ENCODE measurements around the gene TPP1. TPM values are rescaled to one million over a fixed set of nuclear protein-coding genes. Genes with fewer than 3 reads are reported as not detected.

TPP1 gene
- total RNA-seq, 1 donor from 2014 or later: 38.7 TPM

DNA sequence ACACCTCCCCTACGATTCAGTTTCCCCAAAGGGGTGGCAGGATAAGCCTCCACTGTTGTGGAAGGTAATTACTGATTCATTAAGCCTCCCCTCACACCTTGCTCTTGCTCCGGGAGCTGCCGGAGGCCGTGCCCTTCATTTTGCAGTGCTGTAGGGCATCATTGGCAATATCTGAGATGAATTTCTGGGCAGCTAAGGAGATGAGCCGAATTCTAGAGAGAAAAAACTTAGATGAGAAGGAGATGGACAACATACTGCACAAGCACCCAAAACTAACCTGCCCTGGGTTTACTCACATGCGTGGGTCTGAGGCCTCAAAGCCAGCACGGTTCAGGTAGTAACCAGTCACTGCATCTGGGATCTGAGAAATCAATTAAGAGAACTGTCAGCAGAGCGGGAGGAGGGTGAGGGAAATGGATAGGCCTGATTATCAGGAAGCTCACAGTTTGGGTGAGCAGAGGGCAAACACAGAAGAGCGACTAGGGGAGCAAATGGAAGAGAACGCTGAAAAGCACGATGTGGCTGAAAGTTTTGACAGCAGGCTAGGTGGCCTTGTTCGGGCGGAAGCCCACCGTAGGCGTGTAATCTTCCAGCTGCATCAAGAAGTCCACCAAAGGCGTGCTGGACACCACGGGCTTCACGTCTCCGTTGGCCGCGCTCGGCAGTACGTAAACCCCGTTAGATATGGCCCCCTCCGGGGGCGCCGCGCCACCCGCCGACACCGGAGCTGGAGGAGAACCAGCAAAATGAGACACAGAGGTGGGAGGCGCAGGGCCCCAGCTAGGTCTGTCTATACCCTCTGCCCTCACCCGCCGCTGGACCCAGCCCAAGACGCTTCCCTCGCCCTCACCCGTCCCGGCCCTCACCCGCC, 7.9 kb downstream of the TPP1 start:
- ATAC-seq: peak; percentile 14

DNA sequence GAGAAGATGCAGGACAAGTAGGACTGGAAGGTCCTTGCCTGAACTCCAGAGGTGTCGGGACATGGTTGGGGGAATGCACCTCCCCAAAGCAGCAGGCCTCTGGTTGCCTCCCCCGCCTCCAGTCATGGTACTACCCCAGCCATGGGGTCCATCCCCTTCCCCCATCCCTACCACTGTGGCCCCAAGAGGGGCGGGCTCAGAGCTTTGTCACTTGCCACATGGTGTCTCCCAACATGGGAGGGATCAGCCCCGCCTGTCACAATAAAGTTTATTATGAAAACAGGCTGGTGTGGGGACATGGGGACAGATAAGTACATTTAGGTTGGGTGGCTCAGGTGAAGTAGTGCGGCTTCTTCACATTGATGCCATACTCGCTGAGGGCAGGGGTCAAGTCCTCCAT, 8.6 kb downstream of the TPP1 start:
- ATAC-seq: no peak

DNA sequence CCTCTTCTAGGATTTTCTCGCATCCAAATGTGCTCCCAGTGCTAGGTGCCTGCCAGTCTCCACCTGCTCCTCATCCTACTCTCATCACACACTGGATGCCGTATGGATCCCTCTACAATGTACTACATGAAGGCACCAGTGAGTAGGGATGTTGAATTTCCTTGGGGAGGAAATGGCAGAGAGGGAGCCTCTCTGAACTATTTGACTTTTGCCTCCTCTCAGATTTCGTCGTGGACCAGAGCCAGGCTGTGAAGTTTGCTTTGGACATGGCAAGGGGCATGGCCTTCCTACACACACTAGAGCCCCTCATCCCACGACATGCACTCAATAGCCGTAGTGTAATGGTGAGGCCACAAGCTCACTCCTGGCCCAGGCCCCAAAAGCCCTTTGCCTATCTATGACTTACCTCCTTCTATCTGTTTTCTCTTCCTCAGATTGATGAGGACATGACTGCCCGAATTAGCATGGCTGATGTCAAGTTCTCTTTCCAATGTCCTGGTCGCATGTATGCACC, 9.7 kb downstream of the TPP1 start:
- ATAC-seq: no peak

DNA sequence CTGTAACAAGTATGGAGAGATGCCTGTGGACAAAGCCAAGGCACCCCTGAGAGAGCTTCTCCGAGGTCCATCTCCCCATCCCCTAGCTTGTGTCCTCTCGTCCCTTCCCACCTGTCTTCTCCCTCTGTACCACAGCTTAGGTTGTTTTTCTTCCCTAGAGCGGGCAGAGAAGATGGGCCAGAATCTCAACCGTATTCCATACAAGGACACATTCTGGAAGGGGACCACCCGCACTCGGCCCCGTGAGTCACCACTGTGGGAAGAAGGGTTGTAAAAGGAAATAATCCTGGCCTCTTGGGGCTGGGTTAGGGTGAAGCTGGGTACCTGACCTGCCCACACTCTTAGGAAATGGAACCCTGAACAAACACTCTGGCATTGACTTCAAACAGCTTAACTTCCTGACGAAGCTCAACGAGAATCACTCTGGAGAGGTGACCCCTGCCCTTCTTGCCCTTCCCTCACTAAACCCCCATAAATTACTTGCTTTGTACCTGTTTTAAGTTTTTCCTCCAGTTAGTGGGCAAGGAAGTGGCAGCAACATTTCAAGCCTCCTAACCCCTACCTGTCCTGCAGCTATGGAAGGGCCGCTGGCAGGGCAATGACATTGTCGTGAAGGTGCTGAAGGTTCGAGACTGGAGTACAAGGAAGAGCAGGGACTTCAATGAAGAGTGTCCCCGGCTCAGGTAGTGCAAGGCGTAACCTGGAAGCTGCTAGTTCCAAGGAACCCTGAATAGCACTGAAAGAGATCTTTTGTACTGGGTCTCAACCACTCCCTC, 10.3 kb downstream of the TPP1 start:
- no peak for ATAC-seq

DNA sequence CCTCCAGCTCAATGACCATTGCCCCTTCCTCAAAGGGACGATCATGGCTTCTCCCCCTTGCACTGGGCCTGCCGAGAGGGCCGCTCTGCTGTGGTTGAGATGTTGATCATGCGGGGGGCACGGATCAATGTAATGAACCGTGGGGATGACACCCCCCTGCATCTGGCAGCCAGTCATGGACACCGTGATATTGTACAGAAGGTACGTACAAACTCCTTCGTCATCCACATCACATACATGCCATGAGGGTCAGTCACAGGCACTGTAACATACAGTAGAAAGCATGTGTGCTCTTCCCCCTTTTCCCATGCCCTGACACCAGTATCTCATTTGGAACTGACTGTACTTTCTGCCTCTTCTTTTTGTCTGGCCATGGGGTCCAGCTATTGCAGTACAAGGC, 11.2 kb downstream of the TPP1 start:
- no peak for ATAC-seq

DNA sequence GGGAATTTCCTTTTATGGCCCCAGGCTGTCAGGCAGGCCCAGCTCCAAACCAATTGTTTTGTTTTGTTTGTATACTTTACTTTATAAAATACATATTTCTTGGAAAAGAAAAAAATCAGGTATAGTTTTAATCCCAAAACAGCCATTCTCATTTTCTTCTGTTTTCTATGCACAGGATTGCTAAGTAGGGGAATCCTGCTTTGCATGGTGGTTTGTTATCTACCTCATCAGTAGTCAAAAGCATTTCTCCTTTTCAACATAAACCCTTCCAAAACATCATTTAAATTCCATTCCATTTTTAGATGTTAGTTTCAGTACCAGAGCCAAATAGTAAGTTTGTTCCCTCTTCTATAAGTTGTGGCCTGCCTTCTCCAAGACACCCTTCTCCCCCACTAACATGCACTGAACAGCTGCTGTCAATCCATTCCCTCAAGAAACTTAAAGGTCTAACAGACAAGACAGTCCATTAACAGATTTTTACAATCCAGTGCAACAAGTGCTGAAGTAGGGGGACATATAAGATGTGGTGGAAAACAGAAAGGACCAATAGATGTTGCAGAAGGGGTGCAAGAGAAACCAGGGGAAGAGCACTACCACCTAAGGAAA, 11.9 kb downstream of the TPP1 start:
- ATAC-seq: no peak

DNA sequence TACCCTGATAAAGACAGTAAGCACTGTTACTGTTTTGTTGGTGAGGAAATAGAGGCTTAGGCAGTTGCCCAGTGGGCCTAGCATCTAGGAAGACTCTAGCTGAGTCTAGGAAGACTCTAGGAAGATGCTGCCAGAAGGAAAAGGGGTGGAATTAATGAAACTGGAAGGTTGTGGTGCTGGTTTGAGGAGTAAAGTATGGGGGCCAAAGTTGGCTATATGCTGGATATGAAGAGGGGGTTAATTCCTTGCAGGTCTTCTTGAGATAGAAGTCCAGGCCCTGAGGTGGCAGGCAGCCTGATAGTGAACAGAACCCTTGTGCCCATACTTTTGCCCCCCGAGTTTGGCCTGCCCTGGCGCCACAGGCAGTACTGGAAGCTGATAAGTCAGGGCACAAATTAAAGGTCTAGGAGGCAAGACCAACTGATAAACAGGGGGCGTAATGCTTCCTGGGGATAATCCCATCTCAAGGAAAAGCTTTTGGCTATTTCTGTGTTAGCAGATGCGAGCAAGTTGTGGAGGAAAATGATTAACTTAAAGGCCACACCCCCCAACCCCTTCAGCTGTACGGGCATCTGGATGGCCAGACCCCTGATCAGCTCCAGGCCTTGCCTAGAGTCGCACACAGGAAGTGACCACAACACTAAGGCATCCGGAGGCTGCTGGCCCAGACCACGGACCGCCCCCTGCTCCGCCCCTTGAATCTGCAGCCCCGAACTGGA, 12.6 kb downstream of the TPP1 start:
- peak; percentile 30 for ATAC-seq

DNA sequence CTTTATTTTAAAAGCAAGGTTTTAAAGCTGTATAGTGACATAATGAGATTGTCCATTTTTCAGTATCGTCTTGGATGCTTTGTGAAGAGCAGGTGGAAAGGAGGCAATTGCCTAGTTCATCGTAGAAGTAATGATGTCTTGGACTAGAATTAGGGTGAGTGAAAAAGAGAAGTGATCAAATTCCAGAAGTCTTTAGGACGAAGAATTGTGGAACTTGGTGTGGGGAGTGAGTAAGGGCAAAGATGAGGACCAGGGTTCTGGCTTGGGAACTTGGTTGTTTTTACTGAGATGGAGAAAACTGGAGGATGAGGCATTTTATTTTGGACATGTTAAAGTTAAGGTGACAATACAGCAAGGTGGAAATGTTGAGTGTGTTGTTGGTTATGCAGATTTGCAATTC, 14.4 kb downstream of the TPP1 start:
- no peak for ATAC-seq

DNA sequence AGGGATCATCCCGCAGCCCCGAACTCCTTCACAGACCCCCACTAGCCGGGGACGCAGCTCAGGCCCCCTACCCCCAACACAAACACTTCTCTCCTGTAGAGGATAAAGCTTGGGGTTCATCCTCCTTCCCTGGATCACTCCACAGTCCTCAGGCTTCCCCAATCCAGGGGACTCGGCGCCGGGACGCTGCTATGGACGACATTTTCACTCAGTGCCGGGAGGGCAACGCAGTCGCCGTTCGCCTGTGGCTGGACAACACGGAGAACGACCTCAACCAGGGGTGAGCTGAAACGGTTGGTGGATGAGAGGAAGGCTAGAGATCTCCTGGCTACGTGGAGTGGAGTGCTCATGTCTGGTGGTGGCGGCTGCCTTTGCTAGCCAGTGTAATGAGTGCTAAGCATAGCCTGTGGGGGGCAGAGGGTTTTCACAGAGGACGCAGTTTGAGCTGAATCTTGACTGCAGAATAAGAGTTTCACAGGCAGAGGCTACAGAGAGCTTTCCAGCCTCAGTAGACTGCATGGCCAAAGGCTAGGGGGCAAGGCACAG, 15.1 kb downstream of the TPP1 start:
- peak; percentile 45 for ATAC-seq

DNA sequence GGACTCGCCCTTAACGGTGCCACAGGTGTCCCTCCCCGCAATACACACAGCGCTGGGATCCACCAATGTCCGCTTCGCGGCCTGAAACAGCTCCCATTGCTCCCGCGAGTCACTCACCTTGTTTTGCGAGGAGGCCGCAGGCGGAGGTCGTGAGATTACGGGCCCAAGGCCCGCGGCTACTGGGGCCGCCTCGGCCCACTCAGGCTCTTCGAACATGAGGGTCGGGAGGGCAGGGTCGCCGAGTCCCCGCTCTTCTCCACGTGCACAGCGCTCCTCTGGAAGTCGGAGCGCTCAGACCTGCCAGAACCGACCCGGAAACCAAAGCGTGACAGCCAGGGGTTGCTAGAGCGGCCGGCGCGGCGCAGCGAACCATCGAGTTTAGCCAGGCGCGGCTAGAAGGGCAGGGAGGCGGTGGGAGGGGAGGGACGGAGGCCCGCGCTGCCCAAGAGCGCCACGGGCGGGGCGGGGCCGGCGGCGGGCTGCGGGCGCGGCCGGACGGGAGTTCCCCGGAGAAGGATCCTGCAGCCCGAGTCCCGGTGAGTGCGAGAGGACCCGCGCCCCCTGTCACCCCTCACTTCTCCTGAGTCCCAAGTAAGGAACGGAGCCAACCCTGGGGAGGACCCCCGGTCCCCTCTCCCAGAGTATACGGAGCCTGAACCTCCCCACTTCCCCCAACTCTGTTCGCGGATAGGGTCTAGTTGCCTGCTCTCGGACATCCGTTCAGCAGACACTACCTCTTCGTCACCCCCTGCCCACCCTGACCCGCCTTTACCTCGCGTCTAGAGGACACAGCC, 15.7 kb downstream of the TPP1 start, which contains the start of the genes ILK and RRP8:
Gene ILK (plus strand): TSS at position 488 of the 794 bp plus-strand sequence. CDS start 498 bp downstream, outside the sequence.
Gene RRP8 (minus strand): TSS at position 330 of the 794 bp plus-strand sequence. CDS start 114 bp downstream, at position 216.
- peak; percentile 96 for ATAC-seq

DNA sequence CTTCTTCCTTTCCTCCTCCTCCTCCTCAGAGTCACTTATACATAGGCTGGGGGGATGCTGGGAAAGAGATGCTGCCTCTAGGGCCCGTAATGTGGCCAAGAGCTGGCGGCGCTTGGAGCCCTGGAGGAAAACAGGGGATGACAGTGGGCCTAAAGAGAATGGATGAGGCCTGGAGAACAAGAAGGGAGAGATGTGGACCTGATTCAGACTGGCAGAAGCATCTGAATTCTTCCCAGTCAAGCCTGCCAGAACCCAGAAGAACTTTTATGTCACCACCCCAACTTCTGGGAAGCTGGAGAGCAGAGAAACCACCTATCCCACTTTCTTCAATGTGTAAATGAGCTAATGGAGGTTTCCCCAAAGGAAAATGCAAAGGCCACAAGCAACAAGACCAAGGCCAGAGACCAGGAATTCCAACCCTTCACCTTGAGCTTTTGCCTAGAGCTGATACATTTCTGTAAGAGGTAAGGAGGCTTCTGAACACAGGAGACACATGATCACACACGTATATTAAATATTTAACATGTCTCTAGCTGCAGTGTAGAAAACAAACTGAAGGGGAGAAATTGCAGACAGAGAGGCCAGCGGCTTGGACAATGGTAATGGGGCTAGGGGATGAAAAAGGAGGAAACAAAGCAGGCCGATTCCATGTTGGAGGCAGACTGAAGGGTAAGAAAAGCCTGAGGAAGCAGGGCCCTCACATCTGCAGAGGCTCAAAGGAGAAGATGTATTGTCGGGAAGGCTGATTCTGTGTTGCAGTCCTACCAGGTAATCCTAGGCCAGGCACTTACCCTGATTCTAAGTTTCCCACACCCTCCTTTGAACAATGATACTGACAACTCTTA, 16.9 kb downstream of the TPP1 start:
- no peak for ATAC-seq

DNA sequence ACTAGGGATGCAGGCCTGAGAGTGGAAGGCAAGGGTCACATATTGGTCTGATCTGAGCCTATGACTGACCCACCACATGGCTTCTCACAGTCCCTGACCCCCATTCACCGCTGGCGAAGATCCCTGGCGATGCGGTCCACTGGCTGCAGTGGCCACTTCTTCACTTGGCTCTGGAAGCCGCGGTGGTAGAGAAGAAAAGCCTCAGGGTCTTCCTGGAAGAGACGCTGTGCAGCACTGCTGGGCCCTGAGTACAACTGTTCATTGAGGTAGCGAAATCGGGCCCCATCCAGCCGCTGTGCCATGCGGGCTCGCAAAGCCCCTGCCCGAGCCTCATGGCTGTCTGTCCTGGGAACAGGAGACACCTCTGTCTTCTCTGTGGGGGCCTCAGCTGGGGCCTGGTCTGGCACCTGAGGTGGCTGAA, 18.2 kb downstream of the TPP1 start:
- no peak for ATAC-seq

DNA sequence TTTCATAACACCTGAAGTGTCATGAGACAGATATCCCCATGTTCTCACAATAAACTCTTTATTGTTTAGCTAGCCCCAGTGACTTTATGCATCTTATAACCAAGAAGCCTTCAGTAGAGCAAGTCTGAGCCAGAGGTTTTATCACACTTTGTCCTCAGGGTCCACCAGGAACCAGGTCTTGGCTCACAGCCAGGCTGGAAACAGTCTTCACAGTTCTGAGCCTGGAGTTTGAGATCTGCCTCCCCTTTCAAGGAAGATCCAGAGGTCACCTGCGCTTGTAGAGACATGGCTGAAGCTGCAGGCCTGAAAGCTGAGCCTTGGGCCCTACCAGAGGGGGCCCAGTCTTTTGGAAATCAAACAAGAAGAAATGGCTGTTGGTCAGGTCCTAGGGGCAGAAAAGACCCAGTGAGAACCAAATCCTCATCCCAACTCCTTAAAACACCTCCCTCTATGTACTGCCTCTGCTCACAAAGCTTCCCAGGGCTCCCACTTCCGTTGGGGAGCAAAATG, 19.3 kb downstream of the TPP1 start:
- no peak for ATAC-seq

DNA sequence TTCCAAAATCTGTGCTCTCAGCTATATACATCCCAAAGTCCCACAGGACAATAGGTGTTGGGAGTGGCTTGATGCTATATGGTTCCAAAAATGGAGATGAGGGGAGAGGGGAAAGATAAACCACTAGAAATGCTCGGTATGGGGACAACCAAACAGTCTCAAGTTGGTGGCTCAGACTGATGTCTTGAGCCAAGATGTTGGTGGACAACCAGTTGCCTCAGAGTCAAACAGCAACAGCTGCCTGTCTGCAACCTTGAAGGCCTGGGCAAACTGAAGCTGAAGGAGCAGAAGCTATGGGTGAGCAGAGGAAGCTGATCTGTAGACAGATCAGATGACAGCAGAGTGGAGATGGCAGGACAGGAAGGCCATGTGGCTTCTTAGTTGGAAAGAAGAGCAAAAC, 19.8 kb downstream of the TPP1 start:
- no peak for ATAC-seq

DNA sequence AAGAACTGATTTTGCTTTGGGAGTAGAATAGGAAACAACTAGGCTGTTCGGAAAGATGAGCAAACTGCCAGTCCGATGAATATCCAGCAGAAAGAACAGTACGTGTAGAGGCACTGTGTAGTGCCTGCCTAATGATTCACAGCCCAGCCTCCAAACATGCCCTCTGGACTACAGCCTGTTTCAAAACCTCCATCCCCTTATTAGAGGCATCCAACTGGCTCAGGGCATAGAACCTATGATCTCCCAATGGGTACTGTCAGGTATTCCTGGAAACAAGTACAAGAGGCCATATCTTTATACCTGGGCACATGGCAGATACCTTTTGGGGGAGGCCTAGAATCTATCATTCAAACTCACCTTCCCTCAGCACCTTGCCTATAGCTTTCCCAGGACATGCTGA, 20.7 kb downstream of the TPP1 start:
- ATAC-seq: no peak

DNA sequence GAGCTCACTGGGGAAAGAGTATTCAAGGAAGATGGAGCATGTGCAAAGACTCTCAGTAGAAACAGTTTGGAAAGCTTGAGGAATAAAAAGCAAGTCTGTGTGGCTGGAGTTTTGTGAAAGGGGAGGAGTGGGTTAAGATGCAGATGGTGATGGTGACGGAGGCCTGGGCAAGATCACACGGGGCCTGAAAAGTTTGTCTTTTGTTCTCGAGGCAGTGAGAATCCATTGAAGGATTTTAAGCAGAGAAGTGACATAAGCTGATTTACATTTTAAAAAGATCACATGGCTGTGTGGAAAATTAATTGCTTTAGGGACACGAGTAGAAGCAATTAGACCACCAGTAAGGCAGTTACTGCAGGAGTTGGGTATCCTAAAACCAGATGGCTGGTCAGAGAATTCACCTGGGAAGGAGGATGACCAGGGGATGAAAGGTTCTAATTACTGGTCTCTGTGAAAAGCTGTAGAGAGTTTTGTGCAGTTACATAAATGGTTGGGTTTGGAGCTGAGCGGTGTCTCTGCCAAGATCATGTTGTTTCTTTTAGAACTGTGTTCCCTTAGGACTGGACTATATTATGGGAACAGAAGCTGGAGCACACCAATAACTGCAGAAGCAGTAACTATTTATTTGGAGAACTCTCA, 22.9 kb downstream of the TPP1 start:
- no peak for ATAC-seq

DNA sequence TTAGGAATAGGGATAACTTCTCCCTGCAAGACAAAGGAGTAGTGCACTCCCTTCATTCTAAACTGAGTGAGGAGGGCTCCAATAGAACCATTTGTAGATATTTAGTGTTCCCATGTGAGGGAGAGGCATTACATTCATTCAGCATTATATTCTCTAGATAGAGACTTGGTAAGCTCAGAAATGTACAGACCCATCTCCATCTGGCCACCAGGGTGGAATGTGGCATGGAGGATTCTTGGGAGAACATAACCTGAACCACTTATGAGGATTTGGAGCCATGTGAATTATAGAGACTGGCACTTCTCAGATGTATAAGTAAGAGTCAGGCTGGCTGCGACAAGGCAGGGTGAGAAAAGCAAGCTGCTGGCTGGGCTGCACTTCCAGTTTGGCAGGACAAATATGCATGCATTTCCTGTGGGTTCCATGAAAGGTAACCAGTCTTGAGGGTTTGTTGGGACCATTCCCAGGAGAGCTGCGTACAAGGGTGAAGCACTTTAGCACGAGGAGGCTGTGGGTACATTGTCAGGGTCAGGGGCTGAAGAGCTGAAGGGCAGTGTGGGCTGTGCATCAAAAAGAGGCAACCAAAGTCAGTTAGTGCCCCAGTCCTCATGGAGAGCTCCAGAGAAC, 25.0 kb downstream of the TPP1 start:
- no peak for ATAC-seq

DNA sequence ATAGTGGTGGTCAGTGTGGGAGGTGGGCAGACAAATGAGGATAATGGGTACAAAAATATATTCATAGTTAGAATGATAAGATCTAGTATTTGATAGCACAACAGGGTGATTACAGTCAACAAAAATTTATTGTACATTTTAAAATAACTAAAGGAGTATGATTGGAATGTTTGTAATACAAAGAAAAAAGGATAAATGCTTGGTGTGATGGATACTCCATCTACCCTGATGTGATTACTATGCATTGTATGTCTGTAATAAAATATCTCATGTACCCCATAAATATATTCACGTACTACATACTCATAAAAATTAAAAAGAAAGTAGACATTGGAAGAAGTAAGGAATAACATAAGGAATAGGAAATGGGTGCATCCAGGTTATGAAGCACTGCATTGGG, 31.2 kb downstream of the TPP1 start:
- no peak for ATAC-seq
